GM21367 (cell line): ENCODE results near the gene ENTPD1.
"Not testable (repeated sequence)": the region's sequence is repeated elsewhere in the genome, so short reads cannot be mapped to it uniquely, and the experiment has no call there.

ENCODE experiments used
- ATAC-seq: cut with Tn5 transposase; IDR thresholded peaks from one replicate; pipeline ENCODE4 v1.9.1; 2021; ENCODE audit not compliant: unreplicated experiment

Gene ENTPD1

GRCh38 chr10:95792874-95793285 is 36.9 kb downstream of the ENTPD1 start:
- no peak for ATAC-seq

DNA sequence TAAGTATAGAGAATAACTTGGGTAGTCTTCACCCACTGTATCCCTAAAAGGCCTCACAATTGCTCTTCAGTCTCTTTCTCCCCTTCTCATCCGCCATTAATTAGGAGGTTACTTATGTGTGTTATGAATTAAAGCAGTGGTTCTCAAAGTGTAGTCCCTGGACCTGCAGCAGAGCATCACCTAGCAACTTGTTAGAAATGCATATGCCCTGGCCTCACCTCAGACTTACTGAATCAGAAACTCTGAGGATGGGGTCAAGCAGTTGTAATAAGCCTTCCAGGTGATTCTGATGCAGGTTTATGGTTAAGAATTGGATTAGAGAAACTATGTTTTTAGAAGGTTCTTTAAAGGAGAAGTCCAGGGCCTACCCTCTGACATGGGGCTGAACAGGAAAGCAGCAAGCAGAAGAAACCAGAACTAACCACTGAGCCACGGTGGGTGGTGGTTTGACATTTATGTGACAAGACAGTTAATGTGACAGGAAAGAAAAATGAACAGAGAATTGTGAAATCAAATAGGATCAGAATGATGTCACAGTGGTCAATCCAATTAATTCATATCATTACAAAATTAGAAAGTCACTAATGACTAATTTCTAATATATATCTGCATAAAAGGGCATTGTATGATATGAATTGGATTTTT is 37.6 kb downstream of the ENTPD1 start:
- ATAC-seq, result peak; percentile 35

DNA sequence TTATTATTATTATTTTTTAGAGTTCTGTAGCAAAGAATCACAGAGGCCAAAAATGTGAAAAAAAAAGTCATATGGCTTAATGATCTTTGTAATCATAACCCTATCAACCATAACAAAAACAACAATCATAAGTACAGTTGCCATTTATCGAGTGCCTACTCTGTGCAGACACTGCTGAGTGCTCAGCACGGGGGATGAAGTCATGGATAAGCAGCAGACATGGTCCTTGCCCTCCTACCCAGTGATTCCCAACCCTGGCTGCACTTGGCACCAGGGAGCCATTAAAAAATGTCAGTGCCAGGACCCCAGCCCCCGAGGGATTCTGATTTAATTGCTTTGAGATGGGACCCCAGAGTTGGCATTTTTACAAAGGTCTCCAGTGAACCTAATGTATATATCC is 38.2 kb downstream of the ENTPD1 start:
- ATAC-seq, result no peak

DNA sequence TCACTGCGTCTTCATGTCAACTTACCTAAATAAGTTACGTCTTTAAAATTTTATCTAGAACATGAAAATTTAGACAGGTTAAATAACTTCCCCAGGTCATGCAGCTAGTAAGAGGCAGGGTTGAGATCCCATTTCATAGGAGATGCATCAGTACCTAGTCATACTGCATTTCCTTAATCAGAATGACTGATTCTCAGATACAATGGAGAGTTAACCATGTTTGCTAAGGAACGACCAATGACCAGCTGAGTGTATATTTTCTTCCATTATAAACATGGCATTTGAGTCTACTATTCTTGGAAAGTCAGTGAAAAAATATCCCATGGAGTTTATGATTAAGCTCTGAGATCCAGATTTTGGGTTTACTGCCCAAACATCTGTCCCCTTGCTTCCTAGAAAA is 39.6 kb downstream of the ENTPD1 start:
- ATAC-seq, result no peak

- no peak for ATAC-seq
These were observed 40.5 kb downstream of the ENTPD1 start for GRCh38 chr10:95796504-95796903.

GRCh38 chr10:95798096-95798855 is 42.3 kb downstream of the ENTPD1 start:
- ATAC-seq, result no peak

DNA sequence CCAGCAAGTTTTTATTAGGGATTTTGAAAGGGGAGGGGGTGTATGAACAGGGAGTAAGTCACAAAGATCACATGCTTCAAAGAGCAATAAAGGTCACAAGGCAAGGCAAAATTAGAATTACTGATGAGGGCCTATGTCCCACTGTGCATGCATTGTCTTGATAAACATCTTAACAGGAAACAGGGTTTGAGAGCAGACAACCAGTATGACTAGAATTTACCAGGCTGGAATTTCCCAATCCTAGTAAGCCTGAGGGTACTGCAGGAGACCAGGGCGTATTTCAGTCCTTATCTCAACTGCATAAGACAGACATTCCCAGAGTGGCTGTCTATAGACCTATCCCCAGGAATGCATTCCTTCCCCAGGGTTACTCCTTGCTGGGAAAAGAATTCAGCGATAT is 44.3 kb downstream of the ENTPD1 start:
- ATAC-seq, result not testable (repeated sequence)

DNA sequence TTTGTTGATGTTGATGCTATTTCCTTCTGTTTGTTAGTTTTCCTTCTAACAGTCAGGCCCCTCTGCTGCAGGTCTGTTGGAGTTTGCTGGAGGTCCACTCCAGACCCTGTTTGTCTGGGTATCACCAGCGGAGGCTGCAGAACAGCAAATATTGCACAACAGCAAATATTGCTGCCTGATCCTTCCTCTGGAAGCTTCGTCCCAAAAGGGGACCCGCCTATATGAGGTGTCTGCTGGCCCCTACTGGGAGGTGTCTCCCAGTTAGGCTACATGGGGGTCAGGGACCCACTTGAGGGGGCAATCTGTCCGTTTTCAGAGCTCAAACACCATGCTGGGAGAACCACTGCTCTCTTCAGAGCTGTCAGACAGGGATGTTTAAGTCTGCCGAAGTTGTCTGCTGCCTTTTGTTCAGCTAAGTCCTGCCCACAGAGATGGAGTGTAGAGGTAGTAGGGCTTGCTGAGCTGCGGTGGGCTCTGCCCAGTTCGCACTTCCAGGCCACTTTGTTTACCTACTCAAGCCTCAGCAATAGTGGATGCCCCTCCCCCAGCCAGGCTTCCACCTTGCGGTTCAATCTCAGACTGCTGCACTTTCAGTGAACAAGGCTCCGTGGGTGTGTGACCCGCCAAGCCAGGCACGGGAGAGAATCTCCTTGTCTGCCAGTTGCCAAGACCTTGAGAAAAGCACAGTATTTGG is 50.9 kb downstream of the ENTPD1 start:
- not testable (repeated sequence) for ATAC-seq

GRCh38 chr10:95808705-95809308 is 52.8 kb downstream of the ENTPD1 start:
- not testable (repeated sequence) for ATAC-seq

DNA sequence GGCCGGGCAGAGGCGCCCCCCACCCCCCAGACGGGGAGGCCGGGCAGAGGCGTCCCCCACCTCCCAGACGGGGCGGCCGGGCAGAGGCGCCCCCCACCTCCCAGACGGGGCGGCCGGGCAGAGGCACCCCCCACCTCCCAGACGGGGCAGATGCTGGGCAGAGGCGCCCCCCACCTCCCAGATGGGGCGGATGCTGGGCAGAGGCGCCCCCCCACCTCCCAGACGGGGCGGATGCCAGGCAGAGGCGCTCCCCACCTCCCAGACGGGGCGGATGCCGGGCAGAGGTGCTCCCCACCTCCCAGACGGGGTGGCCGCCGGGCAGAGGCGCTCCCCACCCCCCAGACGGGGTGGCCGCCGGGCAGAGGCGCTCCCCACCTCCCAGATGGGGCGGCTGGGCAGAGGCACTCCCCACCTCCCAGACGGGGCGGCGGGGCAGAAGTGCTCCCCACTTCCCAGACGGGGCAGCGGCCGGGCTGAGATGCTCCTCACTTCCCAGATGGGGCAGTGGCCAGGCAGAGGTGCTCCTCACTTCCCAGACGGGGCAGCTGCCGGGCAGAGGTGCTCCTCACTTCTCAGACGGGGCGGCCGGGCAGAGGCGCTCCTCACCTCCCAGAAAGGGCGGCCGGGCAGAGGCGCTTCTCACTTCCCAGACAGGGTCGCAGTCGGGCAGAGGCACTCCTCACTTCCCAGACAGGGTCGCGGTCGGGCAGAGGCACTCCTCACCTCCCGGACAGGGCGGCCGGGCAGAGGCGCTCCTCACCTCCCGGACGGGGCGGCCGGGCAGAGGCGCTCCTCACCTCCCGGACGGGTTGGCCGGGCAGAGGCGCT is 53.6 kb downstream of the ENTPD1 start:
- ATAC-seq, result no peak

GRCh38 chr10:95810198-95810976 is 54.4 kb downstream of the ENTPD1 start:
- ATAC-seq, result no peak

DNA sequence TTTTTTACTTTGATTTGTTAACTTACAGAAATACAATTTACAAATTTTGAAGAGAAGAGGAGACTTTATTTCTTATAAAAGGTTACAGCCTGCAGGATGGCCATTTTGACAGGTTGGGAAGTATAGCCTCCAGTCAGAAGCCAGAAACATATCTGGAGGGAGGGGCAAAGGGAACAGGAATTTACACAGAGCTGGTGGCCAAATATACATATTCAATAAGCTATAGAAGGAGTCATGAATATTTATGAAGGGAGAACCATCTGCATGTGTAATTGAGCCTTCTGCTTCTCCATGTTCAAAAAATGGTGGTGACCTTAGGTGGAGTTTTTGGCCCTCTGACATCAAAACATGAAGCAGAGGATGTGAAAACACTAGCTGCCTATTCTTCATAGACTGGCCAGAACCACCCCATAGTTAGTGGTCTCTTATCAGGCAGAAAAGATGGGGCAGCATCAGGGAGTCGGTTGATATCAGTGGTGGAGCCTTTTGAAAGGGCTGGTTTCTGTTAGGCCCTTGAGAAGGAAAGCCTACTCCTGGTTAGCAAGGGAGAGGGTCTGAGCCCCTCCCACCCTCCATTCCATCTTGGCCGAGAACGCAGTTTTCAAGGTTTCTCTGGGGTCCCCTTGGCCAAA is 57.2 kb downstream of the ENTPD1 start:
- ATAC-seq, result no peak

GRCh38 chr10:95814011-95814727 is 58.2 kb downstream of the ENTPD1 start:
- no peak for ATAC-seq

- ATAC-seq, result no peak
These were observed 59.2 kb downstream of the ENTPD1 start for GRCh38 chr10:95815133-95815532.

DNA sequence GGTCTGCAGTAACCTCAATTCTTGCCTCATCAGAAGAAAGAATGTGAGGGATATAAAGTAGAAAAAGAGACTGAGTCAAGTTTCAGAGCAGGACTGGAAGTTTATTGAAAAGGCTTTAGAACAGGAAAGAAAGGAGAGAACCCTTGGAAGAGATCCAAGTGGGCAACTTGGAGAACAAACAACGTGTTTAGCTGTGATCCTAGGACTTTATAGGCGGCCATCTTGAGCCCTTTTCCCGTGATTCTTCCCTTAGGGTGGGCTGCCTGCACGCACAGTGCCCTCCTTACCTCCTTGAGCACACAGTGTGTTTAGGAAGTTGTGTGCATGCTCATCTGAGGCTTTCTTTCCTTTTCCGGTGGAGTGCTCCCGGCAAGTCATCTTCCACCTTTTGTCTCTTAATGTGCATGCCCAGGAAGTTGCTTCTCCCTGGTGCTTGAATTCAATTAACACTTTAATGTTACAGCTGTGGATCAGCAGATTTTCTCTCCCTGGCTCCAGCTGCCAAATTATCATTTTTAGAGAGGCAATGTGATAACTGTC is 59.8 kb downstream of the ENTPD1 start:
- no peak for ATAC-seq

DNA sequence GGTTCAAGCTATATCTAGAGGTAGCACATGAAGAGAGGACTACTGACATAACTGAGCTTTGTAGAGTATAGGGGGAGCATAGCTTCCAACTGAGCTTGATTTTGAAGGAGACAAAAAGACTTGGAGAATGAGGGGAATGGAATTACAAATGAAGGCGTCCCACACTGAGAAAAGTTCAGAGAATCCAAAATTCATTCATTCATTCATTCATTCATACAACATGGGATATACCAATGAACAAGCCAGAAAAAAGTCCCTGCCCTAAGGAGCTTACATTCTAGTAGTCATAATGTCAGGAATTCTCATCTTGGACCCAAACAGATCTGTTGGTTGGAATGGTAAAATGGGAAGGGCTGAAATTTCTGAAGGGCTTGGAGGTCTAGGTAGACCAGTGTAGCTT is 62.0 kb downstream of the ENTPD1 start:
- no peak for ATAC-seq

DNA sequence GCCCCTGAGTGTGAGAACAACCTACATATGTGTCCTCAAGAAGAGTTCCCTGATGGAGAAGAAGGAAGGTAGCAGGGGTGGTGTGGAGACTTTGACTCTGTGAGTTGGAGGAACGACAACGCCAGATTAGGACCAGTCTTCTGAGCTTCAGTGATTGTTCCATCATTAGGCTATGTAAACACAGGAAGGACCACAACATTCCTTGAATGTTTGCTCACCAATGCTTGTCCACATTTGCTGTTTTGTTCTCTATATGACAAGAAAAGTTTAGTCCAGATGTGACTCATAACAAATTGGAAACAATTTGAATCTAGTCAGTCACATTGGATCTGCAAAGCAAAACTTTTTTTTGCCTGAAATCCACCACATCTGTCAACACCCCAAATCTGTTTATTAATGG is 62.7 kb downstream of the ENTPD1 start:
- no peak for ATAC-seq

DNA sequence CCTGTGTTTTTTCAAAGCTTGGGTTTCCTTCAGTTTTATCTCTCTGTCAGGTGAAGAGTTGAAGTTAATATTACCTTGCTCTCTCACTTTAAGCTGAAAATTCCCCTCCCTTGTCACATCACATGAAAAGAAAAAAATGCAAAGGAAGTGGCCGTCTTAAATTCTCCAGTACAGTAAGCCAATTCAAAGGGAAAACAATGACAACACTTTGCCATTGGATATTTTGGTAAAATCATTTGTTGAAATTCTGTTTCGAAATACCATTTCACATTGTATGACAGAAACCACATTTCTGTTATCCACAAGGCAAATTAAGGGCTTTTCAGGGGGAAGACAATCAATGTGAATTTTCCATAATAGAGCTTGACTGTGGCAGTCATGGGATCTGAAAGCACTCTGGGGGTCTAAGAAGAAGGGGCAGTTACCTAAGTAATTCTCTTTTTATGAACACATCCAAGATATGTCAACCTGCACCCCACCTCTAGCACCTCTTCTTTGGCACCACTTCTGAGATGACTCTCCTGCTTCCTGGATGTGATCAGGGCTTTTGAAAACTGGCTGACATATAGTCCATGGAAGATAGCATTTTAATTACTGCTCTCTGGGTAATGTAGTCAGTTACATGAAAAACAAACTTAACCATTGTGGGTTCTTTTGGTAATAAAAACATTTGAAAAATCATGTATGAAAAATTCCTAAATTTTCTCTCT is 63.8 kb downstream of the ENTPD1 start:
- no peak for ATAC-seq
